Neural progenitor cell (in vitro differentiated cells): Measurements from ENCODE around the gene TCL1B.

Experiments
- CTCF ChIP-seq: fragments of 200-600 bp; sonication (generic); IDR thresholded peaks from 2 replicates; pipeline ENCODE4 v1.5.1; 2017; ENCODE audit warnings: antibody characterized with exemption, mild to moderate bottlenecking
- EZH2 ChIP-seq: fragments of 200-600 bp; sonication (generic); IDR thresholded peaks from 2 replicates; pipeline ENCODE4 v1.6.1; 2017; ENCODE audit warnings: antibody characterized with exemption, mild to moderate bottlenecking, moderate library complexity
- EZH2phosphoT487 ChIP-seq: fragments of 200-600 bp; sonication (generic); IDR thresholded peaks from 2 replicates; pipeline ENCODE4 v1.6.1; 2017; ENCODE audit warnings: antibody characterized with exemption

- TF ChIP-seq EZH2: no peak
- no peak for TF ChIP-seq CTCF
- TF ChIP-seq EZH2phosphoT487: no peak
These were observed 26.2 kb downstream of the TCL1B start for GRCh38 chr14:95712398-95712797.
